Measurements from ENCODE around the gene SYT1. TPM values are rescaled to one million over a fixed set of nuclear protein-coding genes. Genes with fewer than 3 reads are reported as not detected.

SYT1 gene
- total RNA-seq, 4 donors from 2014 or later: 4.1 to 10.0 (median 6.7) TPM

GRCh38 chr12:79347866-79348265 is 483.3 kb downstream of the SYT1 start:
- no peak for DNase-seq (ENCODE audit: extremely low spot score)
- H3K27me3 ChIP-seq: no peaks in the 10 kb centered on the region
- TF ChIP-seq POLR2AphosphoS5 (IDR thresholded peaks at IDR 0.05) (no peak), CTCF (IDR thresholded peaks at IDR 0.05) (no peak), EP300 (IDR thresholded peaks at IDR 0.05) (no peak), POLR2A (IDR thresholded peaks at IDR 0.05; ENCODE audit: low read depth) (no peak)
- H3K4me3 ChIP-seq: no peak overlapping the region
- 75% methylated on average over 1 of the region's 1 CpG for WGBS
- no peaks in the 10 kb centered on the region for H3K4me1 ChIP-seq
- no peaks in the 10 kb centered on the region for H3K9me3 ChIP-seq
- no peak overlapping the region for H3K27ac ChIP-seq (replicated peaks in 1 of 4)
- intact Hi-C loops (cut with DNase I): no loop called here
- no peaks in the 10 kb centered on the region for H3K36me3 ChIP-seq

DNA sequence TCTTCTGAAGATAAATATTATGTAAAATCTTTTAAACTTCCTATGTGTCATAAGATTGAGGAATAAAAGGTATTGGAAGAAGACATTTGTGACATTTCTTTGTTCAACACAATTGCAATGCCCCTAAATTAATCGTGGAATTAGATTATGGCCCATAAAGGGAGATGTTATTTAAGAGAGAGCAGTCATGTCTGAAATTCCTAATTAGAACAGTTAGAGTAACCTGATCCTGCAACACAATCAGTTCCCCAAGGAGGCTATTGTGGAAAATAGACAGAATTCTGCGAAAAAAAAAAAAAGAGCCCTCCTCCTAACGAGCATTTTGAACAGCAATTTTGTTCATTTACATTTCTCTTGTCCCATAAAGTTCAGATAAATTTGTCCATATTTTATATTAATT is 486.7 kb downstream of the SYT1 start:
- intact Hi-C loops (cut with DNase I): no loop called here

DNA sequence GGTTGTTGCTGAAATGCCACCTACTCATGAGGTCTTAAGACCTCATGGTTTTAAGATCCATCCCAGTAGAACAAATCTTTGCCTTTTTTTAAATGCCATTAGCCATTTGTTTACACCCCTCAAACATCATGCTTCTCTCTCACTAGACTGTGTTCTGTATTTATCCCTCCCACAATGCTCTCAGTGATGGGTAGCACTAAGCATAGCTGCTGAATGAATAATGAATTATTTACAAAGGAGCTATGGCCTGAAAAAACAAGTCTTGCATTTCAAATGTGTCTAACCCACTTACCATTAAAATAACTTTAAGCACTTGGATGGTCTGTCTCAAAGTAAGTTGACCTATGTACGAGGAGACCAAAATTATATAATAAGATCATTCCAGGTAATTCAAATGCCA is 491.6 kb downstream of the SYT1 start:
- no peaks in the 10 kb centered on the region for H3K4me1 ChIP-seq
- TF ChIP-seq POLR2AphosphoS5 (IDR thresholded peaks at IDR 0.05): no peak
- no peak for TF ChIP-seq POLR2A (IDR thresholded peaks at IDR 0.05; ENCODE audit: low read depth)
- no peak for TF ChIP-seq EP300 (IDR thresholded peaks at IDR 0.05)

More for the DNA sequence above, 486.7 kb downstream of the SYT1 start:
- WGBS: 86% methylated on average over 3 of the region's 3 CpGs
- no peaks in the 10 kb centered on the region for H3K4me1 ChIP-seq
- no peak overlapping the region for H3K27ac ChIP-seq (replicated peaks in 1 of 4)
- no peaks in the 10 kb centered on the region for H3K36me3 ChIP-seq
- H3K9me3 ChIP-seq: no peaks in the 10 kb centered on the region
- no peak for TF ChIP-seq POLR2A (IDR thresholded peaks at IDR 0.05; ENCODE audit: low read depth)
- TF ChIP-seq POLR2AphosphoS5 (IDR thresholded peaks at IDR 0.05): no peak
- TF ChIP-seq CTCF (IDR thresholded peaks at IDR 0.05): no peak
- TF ChIP-seq EP300 (IDR thresholded peaks at IDR 0.05): no peak
- no peaks in the 10 kb centered on the region for H3K27me3 ChIP-seq
- no peak for DNase-seq (ENCODE audit: extremely low spot score)
- no peak overlapping the region for H3K4me3 ChIP-seq

GRCh38 chr12:79357048-79357447 is 492.5 kb downstream of the SYT1 start:
- TF ChIP-seq POLR2A (IDR thresholded peaks at IDR 0.05; ENCODE audit: low read depth): no peak
- no peak for TF ChIP-seq POLR2AphosphoS5 (IDR thresholded peaks at IDR 0.05)
- TF ChIP-seq EP300 (IDR thresholded peaks at IDR 0.05): no peak
- TF ChIP-seq CTCF (IDR thresholded peaks at IDR 0.05): no peak
- no peak overlapping the region for H3K27ac ChIP-seq (replicated peaks in 1 of 4)
- no peaks in the 10 kb centered on the region for H3K27me3 ChIP-seq
- no peaks in the 10 kb centered on the region for H3K4me1 ChIP-seq
- no peak overlapping the region for H3K4me3 ChIP-seq
- H3K9me3 ChIP-seq: no peaks in the 10 kb centered on the region
- intact Hi-C loops (cut with DNase I): no loop called here
- no peaks in the 10 kb centered on the region for H3K36me3 ChIP-seq
- no peak for DNase-seq (ENCODE audit: extremely low spot score)

More for the DNA sequence above, 491.6 kb downstream of the SYT1 start:
- Histone ChIP-seq H3K4me3 (no peak overlapping the region), H3K27me3 (no peaks in the 10 kb centered on the region), H3K36me3 (no peaks in the 10 kb centered on the region), H3K27ac (replicated peaks in 1 of 4) (no peak overlapping the region), H3K9me3 (no peaks in the 10 kb centered on the region)
- WGBS: 100% methylated on average over 1 of the region's 1 CpG
- intact Hi-C loops (cut with DNase I): no loop called here
- no peak for DNase-seq (ENCODE audit: extremely low spot score)

DNA sequence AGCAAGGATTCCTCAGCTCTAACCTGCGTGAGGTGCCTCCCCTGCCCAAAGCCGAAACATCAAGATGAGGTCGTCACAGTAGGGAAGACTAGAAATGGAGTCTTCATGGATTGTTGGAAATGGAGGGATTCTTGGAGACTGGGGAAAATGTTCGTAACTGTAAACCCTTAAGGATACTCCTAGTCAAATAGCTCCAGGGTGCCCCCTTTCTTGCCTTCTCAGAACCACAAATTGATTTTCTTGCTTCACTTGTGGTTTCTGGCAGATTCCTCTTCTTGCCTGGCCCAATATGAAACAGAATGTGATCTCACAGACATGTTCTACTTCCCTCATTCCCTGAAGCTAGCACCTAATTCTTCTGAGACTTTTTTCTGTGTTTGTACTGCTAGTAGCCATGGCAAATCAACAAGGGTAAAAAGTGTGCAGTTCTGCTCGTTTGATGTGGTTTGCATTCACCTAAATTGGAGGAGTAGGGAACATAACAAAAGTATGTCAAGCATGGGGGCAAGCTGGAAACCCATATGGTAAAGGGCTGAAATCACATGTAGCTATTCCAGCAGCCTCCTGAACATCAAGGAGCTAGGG is 494.2 kb downstream of the SYT1 start:
- no peak overlapping the region for H3K4me3 ChIP-seq

More for the DNA sequence above, 494.2 kb downstream of the SYT1 start:
- Histone ChIP-seq H3K4me1 (no peaks in the 10 kb centered on the region), H3K27ac (replicated peaks in 1 of 4) (no peak overlapping the region), H3K27me3 (no peaks in the 10 kb centered on the region), H3K36me3 (no peaks in the 10 kb centered on the region), H3K9me3 (no peaks in the 10 kb centered on the region)
- WGBS: 89% methylated on average over 5 of the region's 5 CpGs
- intact Hi-C loops (cut with DNase I): no loop called here
- no peak for DNase-seq (ENCODE audit: extremely low spot score)
- no peak for TF ChIP-seq CTCF (IDR thresholded peaks at IDR 0.05)
- no peak for TF ChIP-seq EP300 (IDR thresholded peaks at IDR 0.05)
- TF ChIP-seq POLR2AphosphoS5 (IDR thresholded peaks at IDR 0.05): no peak
- no peak for TF ChIP-seq POLR2A (IDR thresholded peaks at IDR 0.05; ENCODE audit: low read depth)
